NT2/D1 (cell line): ENCODE data around the gene CITED4.

Experiments
- YY1 ChIP-seq: IDR thresholded peaks from 2 replicates; pipeline ENCODE4 v1.6.1; 2011; ENCODE audit not compliant: insufficient read length, insufficient read depth
- ZNF274 ChIP-seq: IDR thresholded peaks from 2 replicates; pipeline ENCODE4 v1.6.1; 2011; ENCODE audit warnings: mild to moderate bottlenecking, low read depth, low read length

DNA sequence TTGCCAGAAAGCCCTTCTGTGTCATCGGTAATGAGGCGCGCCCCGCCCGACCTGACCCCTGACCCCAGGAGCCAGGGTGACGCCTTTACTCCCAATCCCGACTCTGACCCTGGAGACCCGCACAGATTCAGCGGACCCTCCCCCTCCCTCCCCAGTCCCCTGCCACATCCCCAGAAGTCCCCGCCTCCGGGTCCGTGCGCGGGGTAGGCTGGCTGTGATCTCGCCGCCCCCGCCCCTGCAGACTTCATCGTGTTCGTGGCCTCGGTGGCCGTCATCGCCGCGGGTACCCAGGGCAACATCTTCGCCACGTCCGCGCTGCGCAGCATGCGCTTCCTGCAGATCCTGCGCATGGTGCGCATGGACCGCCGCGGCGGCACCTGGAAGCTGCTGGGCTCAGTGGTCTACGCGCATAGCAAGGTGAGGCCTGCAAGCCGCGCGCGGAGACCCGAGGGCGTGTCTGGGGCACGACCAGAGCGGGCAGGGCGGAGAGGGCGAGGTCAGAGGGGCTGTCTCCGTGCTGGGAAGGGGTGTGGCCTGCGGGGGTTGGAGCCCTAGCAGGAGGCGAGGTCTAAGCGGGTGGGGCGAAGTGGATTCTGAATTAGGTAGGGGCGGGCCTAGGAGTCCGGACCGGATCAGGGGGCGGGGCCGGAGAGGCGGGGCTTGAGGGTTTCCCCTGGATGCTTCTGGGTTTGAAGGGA is 43.8 kb downstream of the CITED4 start:
- TF ChIP-seq ZNF274 (no peak), YY1 (no peak)
